K562 (cell line): ENCODE data around the gene FAM118B. TPM values are rescaled to one million over a fixed set of nuclear protein-coding genes. Genes with fewer than 3 reads are reported as not detected.

Source experiments
- CBX8 ChIP-seq: fragments of 200-600 bp; sonication (generic); IDR thresholded peaks from 2 replicates; pipeline ENCODE4 v1.6.1; 2012; ENCODE audit warnings: borderline replicate concordance, mixed run types, low read depth, mild to moderate bottlenecking, moderate library complexity, mixed read lengths, low read length, control low read depth, inconsistent platforms; ENCODE audit not compliant: poor library complexity, severe bottlenecking; ENCODE audit errors: extremely low read depth
- CHD2 ChIP-seq: IDR thresholded peaks from 2 replicates; pipeline ENCODE4 v1.6.1; 2011; ENCODE audit warnings: low read depth, low read length
- CREB5 ChIP-seq: fragments of 250-450 bp; sonication (Bioruptor Pico); IDR thresholded peaks from 2 replicates; pipeline ENCODE4 v1.5.0; 2020; ENCODE audit warnings: mild to moderate bottlenecking
- CSDE1 ChIP-seq, 2 experiments: fragments of 450-650 bp; IDR thresholded peaks; 2 replicates each; pipeline ENCODE4 v1.6.1; 2016; ENCODE audit warnings: mild to moderate bottlenecking in 1 of 2
- DACH1 ChIP-seq: fragments of 450-650 bp; IDR thresholded peaks from 2 replicates; pipeline ENCODE4 v1.6.1; 2018; ENCODE audit not compliant: partially characterized antibody
- DLX4 ChIP-seq: fragments of 250-450 bp; sonication (Bioruptor Pico); IDR thresholded peaks from 2 replicates; pipeline ENCODE4 v1.6.1; 2021; ENCODE audit warnings: mild to moderate bottlenecking
- FOS ChIP-seq: IDR thresholded peaks from 3 replicates; pipeline ENCODE4 v1.6.1; 2011; ENCODE audit not compliant: insufficient read length; ENCODE audit errors: extremely low read depth
- KAT8 ChIP-seq: fragments of 450-650 bp; IDR thresholded peaks from 2 replicates; pipeline ENCODE4 v1.6.1; 2016; ENCODE audit warnings: low read depth, mild to moderate bottlenecking
- MCM5 ChIP-seq: fragments of 450-650 bp; IDR thresholded peaks from 2 replicates; pipeline ENCODE4 v1.6.1; 2016; ENCODE audit warnings: low read depth
- NFYB ChIP-seq: IDR thresholded peaks from 2 replicates; pipeline ENCODE4 v1.6.1; 2011; ENCODE audit warnings: mild to moderate bottlenecking, moderate library complexity; ENCODE audit not compliant: insufficient read length; ENCODE audit errors: extremely low read depth
- POLR2AphosphoS2 ChIP-seq: IDR thresholded peaks from 2 replicates; pipeline ENCODE4 v1.6.1; 2012; ENCODE audit warnings: low read length, improper control_type of control experiment
- POLR2H ChIP-seq: IDR thresholded peaks from 2 replicates; pipeline ENCODE4 v1.6.1; 2016; ENCODE audit warnings: missing genetic modification characterization, low read depth, mild to moderate bottlenecking, control low read depth, missing compliant biosample characterization, moderate library complexity
- PTRF ChIP-seq: fragments of 450-650 bp; IDR thresholded peaks from 2 replicates; pipeline ENCODE4 v1.6.1; 2016; ENCODE audit warnings: mild to moderate bottlenecking, missing genetic modification characterization, missing compliant biosample characterization
- RBM34 ChIP-seq: fragments of 200-400 bp; formaldehyde crosslinking; IDR thresholded peaks from 2 replicates; pipeline ENCODE4 v1.6.1; 2018; ENCODE audit warnings: low read length, borderline replicate concordance; ENCODE audit not compliant: insufficient read depth
- RFX5 ChIP-seq: IDR thresholded peaks from 2 replicates; pipeline ENCODE4 v1.6.1; 2011; ENCODE audit warnings: low read depth, mild to moderate bottlenecking, improper control_type of control experiment, low read length
- SLC30A9 ChIP-seq: fragments of 250-450 bp; sonication (Bioruptor Pico); IDR thresholded peaks from 2 replicates; pipeline ENCODE4 v1.8.0; 2022; ENCODE audit warnings: mild to moderate bottlenecking, moderate library complexity
- SRSF3 ChIP-seq: fragments of 200-400 bp; formaldehyde crosslinking; IDR thresholded peaks from 2 replicates; pipeline ENCODE4 v1.6.1; 2016; ENCODE audit warnings: mild to moderate bottlenecking, low read length, moderate library complexity; ENCODE audit not compliant: insufficient read depth
- ZBTB11 ChIP-seq, 3 experiments: fragments of 200-800 bp in 1 of 3; fragments of 250-450 bp in 1 of 3; fragments of 450-650 bp in 1 of 3; sonication (Bioruptor Pico) in 1 of 3; sonication (Bioruptor generic) in 1 of 3; formaldehyde crosslinking in 1 of 3; IDR thresholded peaks; 2 replicates each; pipeline versions ENCODE4 v1.6.1 to v1.8.0; 2016 to 2022; ENCODE audit warnings: mild to moderate bottlenecking in 2 of 3, missing genetic modification characterization in 2 of 3, missing compliant biosample characterization in 1 of 3, moderate library complexity in 1 of 3
- polyA plus RNA-seq, 8 experiments: library from polyadenylated mRNA; depleted of rRNA in 4 of 8; stranded (reverse) in 5 of 8; unstranded in 3 of 8; fragments of >200 nt; fragmentation: Nextera tagmentation in 2 of 8; fragmentation: Illumina TruSeq in 1 of 8; extraction: Ambion mirVana in 2 of 8; extraction: Trizol in 1 of 8; gene quantifications; 2 replicates each; pipeline versions ENCODE4 v1.2.1 to v1.2.3, GENCODE V29; 2011 to 2014; ENCODE audit warnings: inconsistent platforms in 1 of 8, missing spikeins in 1 of 8
- total RNA-seq, 7 experiments: library from RNA; depleted of rRNA in 6 of 7; stranded (reverse); fragments of >200 nt in 6 of 7; fragmentation: Illumina TruSeq in 2 of 7; extraction: Trizol in 2 of 7; gene quantifications; 2 replicates each; pipeline versions ENCODE4 v1.2.1 to v1.2.3, GENCODE V29; 2011 to 2021; ENCODE audit warnings: low replicate concordance in 1 of 7
- TF ChIP-seq, protein P1 (sequence below): sonication (generic); formaldehyde crosslinking; IDR thresholded peaks from 2 replicates; pipeline ENCODE4 v1.8.0; 2023; ENCODE audit warnings: mild to moderate bottlenecking, missing genetic modification reagents
- TF ChIP-seq, protein P2 (sequence below): fragments of 250-450 bp; sonication (Bioruptor Pico); IDR thresholded peaks from 2 replicates; pipeline ENCODE4 v1.8.0; 2022; ENCODE audit warnings: moderate library complexity, mild to moderate bottlenecking, inconsistent platforms

Gene FAM118B
- total and polyA plus RNA-seq, 9 of the 15 experiments (the other 6 are each of a cell fraction or from before 2014, with no cell fraction given): 12.0 to 49.0 (median 22.1) TPM

DNA sequence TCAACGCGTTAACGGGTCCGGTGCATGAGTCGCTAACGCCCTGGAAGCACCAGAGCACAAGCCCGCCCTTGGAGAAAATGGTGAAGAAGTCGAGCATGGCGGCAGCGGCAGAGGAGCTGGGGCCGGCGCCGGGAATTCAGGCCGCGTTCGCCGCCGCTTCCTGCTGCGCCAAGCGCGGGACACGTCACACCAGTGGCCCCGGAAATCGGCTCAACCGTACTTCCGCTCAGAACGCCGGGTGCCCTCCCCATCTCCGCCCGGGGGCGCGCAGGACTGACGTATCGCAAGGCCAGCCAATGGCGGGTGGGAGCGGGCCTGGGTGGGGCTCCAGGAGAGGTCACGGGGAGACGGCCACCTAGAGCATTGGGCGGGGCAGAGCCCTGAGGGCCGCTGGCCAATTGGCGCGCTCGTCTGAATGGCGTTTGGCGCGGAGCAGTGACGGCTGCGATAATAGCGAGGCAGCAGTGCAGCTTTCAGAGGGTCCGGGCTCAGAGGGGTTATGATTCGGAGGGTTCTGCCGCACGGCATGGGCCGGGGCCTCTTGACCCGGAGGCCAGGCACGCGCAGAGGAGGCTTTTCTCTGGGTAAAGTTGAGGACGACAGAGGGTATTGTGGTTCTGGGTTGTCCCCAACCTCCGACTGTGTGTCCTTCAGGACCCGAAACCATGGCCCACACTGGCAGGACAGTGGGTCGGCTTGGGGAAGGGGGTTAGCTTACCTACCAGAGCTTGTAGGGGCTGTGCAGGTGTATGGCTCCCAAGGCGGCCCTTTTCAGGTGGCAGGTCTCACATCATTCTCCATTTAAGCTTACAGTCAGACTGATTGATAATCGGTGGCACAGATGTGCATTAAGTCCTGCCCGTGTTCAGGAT, 57.4 kb downstream of the FAM118B start, which contains the start of the genes FOXRED1 and SRPRA (continued):
- TF ChIP-seq DLX4: no peak
- TF ChIP-seq POLR2AphosphoS2: no peak
- TF ChIP-seq CHD2: no peak
- TF ChIP-seq MCM5: no peak
- TF ChIP-seq DACH1: no peak
- TF ChIP-seq, protein P1, sequence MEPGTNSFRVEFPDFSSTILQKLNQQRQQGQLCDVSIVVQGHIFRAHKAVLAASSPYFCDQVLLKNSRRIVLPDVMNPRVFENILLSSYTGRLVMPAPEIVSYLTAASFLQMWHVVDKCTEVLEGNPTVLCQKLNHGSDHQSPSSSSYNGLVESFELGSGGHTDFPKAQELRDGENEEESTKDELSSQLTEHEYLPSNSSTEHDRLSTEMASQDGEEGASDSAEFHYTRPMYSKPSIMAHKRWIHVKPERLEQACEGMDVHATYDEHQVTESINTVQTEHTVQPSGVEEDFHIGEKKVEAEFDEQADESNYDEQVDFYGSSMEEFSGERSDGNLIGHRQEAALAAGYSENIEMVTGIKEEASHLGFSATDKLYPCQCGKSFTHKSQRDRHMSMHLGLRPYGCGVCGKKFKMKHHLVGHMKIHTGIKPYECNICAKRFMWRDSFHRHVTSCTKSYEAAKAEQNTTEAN (CRISPR knock-in tag): 0 out of 2 replicates have a peak, but pooled peaks have one; percentile 50
- peak; percentile 93 for TF ChIP-seq NFYB
- peak; percentile 79 for TF ChIP-seq POLR2H
- TF ChIP-seq SRSF3: no peak
- no peak for TF ChIP-seq SLC30A9
- TF ChIP-seq KAT8: no peak
- peak; percentile 76 for TF ChIP-seq FOS
- TF ChIP-seq ZBTB11 (CRISPR knock-in tag; IDR thresholded peaks at IDR 0.05): peak in 2 of 3 experiments; percentile 69 to 93; a peak in 5 of 6 replicates
- no peak for TF ChIP-seq CBX8
- TF ChIP-seq, protein P2, sequence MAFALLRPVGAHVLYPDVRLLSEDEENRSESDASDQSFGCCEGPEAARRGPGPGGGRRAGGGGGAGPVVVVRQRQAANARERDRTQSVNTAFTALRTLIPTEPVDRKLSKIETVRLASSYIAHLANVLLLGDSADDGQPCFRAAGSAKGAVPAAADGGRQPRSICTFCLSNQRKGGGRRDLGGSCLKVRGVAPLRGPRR: no peak
- TF ChIP-seq RBM34: no peak
- TF ChIP-seq CSDE1 (IDR thresholded peaks at IDR 0.05): peak in 1 of 2 experiments; percentile 83; a peak in 2 of 4 replicates
- no peak for TF ChIP-seq PTRF
- peak; percentile 63; the same call in 1 of the 2 replicates for TF ChIP-seq RFX5
- no peak for TF ChIP-seq CREB5 (CRISPR knock-in tag)
